Neuronal stem cell (in vitro differentiated cells): Measurements from ENCODE around the gene KCNQ1.

Source experiments
- DNase-seq: peaks from one replicate; pipeline ENCODE4 v3.0.0-alpha.2; 2013; ENCODE audit warnings: low spot score
- H2AFZ ChIP-seq: one replicate; pipeline ENCODE4 v1.6.1; 2013; ENCODE audit warnings: mild to moderate bottlenecking, low read length, inconsistent platforms
- H2AK5ac ChIP-seq: 2 replicates; pipeline ENCODE4 v1.6.1; 2013; ENCODE audit warnings: low read depth, mild to moderate bottlenecking, inconsistent platforms, low read length, moderate library complexity, mixed read lengths
- H2BK120ac ChIP-seq: 2 replicates; pipeline ENCODE4 v1.6.1; 2013; ENCODE audit warnings: low read depth, mild to moderate bottlenecking, inconsistent platforms, low read length, moderate library complexity, mixed read lengths
- H2BK12ac ChIP-seq: one replicate; pipeline ENCODE4 v1.6.1; 2013; ENCODE audit warnings: low read length, inconsistent platforms
- H2BK15ac ChIP-seq: 2 replicates; pipeline ENCODE4 v1.6.1; 2013; ENCODE audit warnings: mild to moderate bottlenecking, low read length, inconsistent platforms, mixed read lengths
- H2BK5ac ChIP-seq: one replicate; pipeline ENCODE4 v1.6.1; 2013; ENCODE audit warnings: inconsistent platforms, mild to moderate bottlenecking, low read length, moderate library complexity
- H3K14ac ChIP-seq: one replicate; pipeline ENCODE4 v1.6.1; 2013; ENCODE audit warnings: low read length, inconsistent platforms
- H3K18ac ChIP-seq: 2 replicates; pipeline ENCODE4 v1.6.1; 2013; ENCODE audit warnings: low read length, inconsistent platforms
- H3K23ac ChIP-seq: 2 replicates; pipeline ENCODE4 v1.6.1; 2013; ENCODE audit warnings: low read depth, mild to moderate bottlenecking, mixed read lengths, low read length, inconsistent platforms; ENCODE audit not compliant: poor library complexity
- H3K27ac ChIP-seq: replicated peaks from 3 replicates; pipeline ENCODE4 v1.5.1; 2013; ENCODE audit warnings: low read length, inconsistent platforms
- H3K27me3 ChIP-seq, 3 experiments: 2 replicates each; pipeline ENCODE4 v1.6.1; 2013; ENCODE audit warnings: low read length in 3 of 3, mild to moderate bottlenecking in 2 of 3, inconsistent platforms in 1 of 3, low read depth in 1 of 3, mixed read lengths in 1 of 3, moderate library complexity in 1 of 3; ENCODE audit not compliant: control insufficient read depth in 3 of 3, insufficient read depth in 3 of 3
- H3K36me3 ChIP-seq, 2 donors: replicated peaks in 1 of 2; 2 replicates each; pipeline ENCODE4 v1.6.1; 2013; ENCODE audit warnings: low read length in 2 of 2; ENCODE audit not compliant: control insufficient read depth in 2 of 2, insufficient read depth in 2 of 2
- H3K4ac ChIP-seq: 2 replicates; pipeline ENCODE4 v1.6.1; 2013; ENCODE audit warnings: inconsistent platforms, mild to moderate bottlenecking, low read length, moderate library complexity
- H3K4me1 ChIP-seq, 2 donors: 1 replicate in 1 of 2; 2 replicates in 1 of 2; pipeline ENCODE4 v1.6.1; 2013; ENCODE audit warnings: low read length in 2 of 2, low read depth in 1 of 2; ENCODE audit not compliant: control insufficient read depth in 2 of 2, insufficient read depth in 1 of 2
- H3K4me2 ChIP-seq: one replicate; pipeline ENCODE4 v1.6.1; 2013; ENCODE audit warnings: mild to moderate bottlenecking, low read length, inconsistent platforms; ENCODE audit not compliant: insufficient read depth, poor library complexity, severe bottlenecking
- H3K4me3 ChIP-seq, 2 donors: 2 replicates each; pipeline ENCODE4 v1.5.1; 2013; ENCODE audit warnings: low read length in 2 of 2, mild to moderate bottlenecking in 2 of 2, inconsistent platforms in 1 of 2, moderate library complexity in 1 of 2
- H3K79me1 ChIP-seq: one replicate; pipeline ENCODE4 v1.6.1; 2013; ENCODE audit warnings: low read depth, mild to moderate bottlenecking, inconsistent platforms, low read length, moderate library complexity
- H3K9ac ChIP-seq: one replicate; pipeline ENCODE4 v1.6.1; 2013; ENCODE audit warnings: mild to moderate bottlenecking, low read depth, low read length, inconsistent platforms; ENCODE audit not compliant: poor library complexity
- H3K9me3 ChIP-seq, 2 donors: replicated peaks in 1 of 2; 2 replicates each; pipeline versions ENCODE3 to v1.6.1; 2013; ENCODE audit warnings: low read length in 2 of 2, mild to moderate bottlenecking in 2 of 2, inconsistent platforms in 1 of 2, low read depth in 1 of 2, mixed read lengths in 1 of 2, moderate library complexity in 1 of 2; ENCODE audit not compliant: control insufficient read depth in 2 of 2, insufficient read depth in 1 of 2
- H4K8ac ChIP-seq: one replicate; pipeline ENCODE4 v1.6.1; 2013; ENCODE audit warnings: low read depth, mild to moderate bottlenecking, inconsistent platforms, low read length, moderate library complexity
- H4K91ac ChIP-seq: one replicate; pipeline ENCODE4 v1.6.1; 2013; ENCODE audit warnings: low read length, low read depth, mild to moderate bottlenecking, inconsistent platforms; ENCODE audit not compliant: poor library complexity
- WGBS, 2 donors: extraction: QIAGEN DNeasy Blood & Tissue Kit; methylation state at CpG; one replicate each; pipeline ENCODE4 v1.1.7; 2013; ENCODE audit warnings: missing lambda C conversion rate in 2 of 2, mixed read lengths in 1 of 2; ENCODE audit not compliant: insufficient read length in 2 of 2, insufficient replicate concordance in 1 of 2; ENCODE audit errors: extremely low coverage in 2 of 2; 5-methylcytosine and 5-hydroxymethylcytosine counted together

Gene KCNQ1

DNA sequence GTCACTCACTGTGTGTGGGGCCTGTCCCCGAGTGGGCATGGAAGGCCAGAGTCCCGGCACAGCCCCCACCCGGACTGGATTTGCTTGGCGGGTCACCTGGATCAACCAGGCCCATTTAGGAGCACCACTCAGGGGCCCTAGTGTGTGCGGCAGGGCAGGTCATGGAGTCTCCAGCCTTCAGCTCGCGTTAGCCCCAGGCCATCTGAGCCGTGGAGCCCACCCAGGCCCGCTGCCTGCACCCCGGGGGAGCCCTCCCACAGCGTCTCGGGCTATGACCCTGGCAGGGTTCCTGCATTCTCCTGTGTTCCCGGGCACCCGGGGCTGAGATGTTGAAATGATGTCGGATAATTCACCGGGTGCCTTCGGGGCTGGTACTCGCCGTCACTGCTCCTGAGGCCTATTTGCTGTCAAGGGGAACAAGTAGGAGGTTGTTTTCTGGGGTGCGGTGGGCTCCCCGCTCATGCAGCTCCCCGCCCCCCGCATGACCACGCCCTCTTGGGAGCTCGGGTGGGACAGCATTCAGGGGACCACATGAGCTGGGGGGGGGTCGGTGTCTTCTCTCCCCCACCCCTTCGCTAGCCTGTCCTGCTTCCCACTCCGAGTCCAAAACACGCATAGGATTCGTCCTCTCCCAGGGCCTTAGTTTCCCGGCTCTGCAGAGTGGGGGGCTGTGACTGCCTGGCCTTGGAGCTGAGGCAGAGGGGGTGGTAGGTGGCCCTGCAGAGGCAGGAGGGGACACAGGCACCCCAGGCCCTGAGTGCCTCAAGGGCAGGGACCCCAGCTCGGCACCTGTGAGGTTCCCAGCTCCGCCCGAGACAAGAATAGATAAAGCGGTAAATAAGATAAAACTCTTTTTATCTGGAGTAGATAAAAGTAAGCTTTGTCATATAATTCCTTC is 77.2 kb downstream of the KCNQ1 start:
- no peak overlapping the region for H3K4me3 ChIP-seq
- no peak overlapping the region for H2AFZ ChIP-seq
- no peak overlapping the region for H2BK120ac ChIP-seq
- H2AK5ac ChIP-seq, result peak overlapping the region; percentile 15
- H3K36me3 ChIP-seq, result no peaks in the 10 kb centered on the region
- no peak overlapping the region for H4K8ac ChIP-seq
- peak overlapping the region; percentile 39 for H2BK15ac ChIP-seq
- H3K23ac ChIP-seq, result no peak overlapping the region
- no peak overlapping the region for H2BK12ac ChIP-seq
- WGBS, 2 donors, result no CpG with 5 or more reads among the region's 35 CpGs
- DNase-seq, result no peak
- no peak overlapping the region for H3K4ac ChIP-seq
- no peaks in the 10 kb centered on the region for H3K4me1 ChIP-seq
- H2BK5ac ChIP-seq, result no peak overlapping the region
- H3K27me3 ChIP-seq, result peaks cover 0 to 19% (median 2%) of the 10 kb centered on the region in 3 experiments
- no peak overlapping the region for H3K9ac ChIP-seq
- H3K18ac ChIP-seq, result no peak overlapping the region
- no peak overlapping the region for H3K4me2 ChIP-seq
- H4K91ac ChIP-seq, result no peak overlapping the region
- H3K14ac ChIP-seq, result no peak overlapping the region
- no peaks in the 10 kb centered on the region for H3K9me3 ChIP-seq
- no peak overlapping the region for H3K27ac ChIP-seq
- no peaks in the 10 kb centered on the region for H3K79me1 ChIP-seq

DNA sequence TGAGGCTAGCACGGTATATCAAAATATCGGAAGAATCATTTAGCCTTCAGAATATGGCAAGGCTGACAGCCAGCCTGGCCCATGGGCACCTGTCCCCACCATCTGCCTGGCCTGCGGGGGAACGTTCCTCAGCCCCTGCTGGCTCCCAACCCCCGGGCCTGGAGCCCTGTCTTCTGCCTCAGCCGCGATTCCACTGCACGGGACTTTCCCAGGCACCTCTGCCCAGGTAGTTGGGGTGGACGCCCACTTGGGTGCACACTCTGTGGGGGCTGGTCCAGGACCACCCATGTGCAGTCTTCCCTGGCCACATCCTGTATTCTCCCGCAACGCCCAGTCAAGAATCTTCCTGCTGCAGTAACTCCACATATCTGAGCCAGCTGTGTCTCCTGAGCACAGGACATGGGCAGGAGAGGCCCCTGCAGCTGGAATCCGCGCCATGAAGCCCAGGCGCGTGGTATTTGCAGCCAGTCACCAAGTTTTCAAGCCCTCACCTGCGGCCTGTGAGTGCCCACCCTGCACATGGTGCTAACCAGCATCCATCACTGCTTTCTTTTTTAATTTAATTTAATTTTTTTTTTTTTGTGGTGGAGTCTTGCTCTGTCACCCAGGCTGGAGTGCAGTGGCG is 77.9 kb downstream of the KCNQ1 start:
- Histone ChIP-seq H3K4ac (no peak overlapping the region), H4K91ac (no peak overlapping the region), H2BK15ac (no peak overlapping the region), H3K79me1 (no peaks in the 10 kb centered on the region), H3K14ac (no peak overlapping the region), H3K4me1 (no peaks in the 10 kb centered on the region), H3K9me3 (no peaks in the 10 kb centered on the region), H3K9ac (no peak overlapping the region), H2BK12ac (no peak overlapping the region), H2BK120ac (no peak overlapping the region), H3K4me2 (no peak overlapping the region), H2AFZ (no peak overlapping the region), H4K8ac (no peak overlapping the region), H3K27me3 (peaks cover 0 to 19% (median 2%) of the 10 kb centered on the region in 3 experiments), H3K27ac (no peak overlapping the region), H3K18ac (peak overlapping the region; percentile 65), H3K23ac (peak overlapping the region; percentile 63), H3K4me3 (no peak overlapping the region), H2BK5ac (no peak overlapping the region), H3K36me3 (no peaks in the 10 kb centered on the region), H2AK5ac (no peak overlapping the region)
- WGBS, 2 donors, result no CpG with 5 or more reads among the region's 17 CpGs
- DNase-seq, result no peak

DNA sequence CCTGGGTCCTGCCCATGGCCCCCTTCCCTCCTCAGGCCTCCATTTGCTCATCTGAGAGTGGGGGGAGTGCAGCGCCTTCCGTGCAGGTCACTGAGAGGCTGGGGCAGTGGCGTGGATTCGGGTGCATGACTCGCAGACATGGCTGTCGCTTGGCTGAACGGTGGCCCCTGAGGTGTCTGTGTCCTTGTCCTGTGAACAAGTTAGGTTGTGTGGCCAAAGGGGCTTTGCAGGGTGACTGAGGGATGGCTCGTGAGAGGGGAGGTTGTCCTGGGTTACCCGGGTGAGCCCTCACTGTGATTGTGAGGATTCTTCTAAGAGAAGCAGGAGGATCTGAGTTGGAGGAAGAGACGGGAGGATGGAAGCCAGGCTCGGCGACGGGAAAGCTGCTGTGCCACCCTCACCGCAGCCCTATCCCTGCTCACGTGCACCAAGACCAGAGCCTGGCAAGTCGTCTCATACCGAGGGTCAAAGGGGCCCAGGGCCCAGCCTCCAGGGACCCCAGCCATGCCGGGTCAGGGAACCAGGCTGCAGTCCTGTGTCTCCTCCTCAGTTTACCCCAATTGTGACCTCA is 79.1 kb downstream of the KCNQ1 start:
- Histone ChIP-seq H3K4me2 (no peak overlapping the region), H2BK15ac (peak overlapping the region; percentile 55), H4K91ac (no peak overlapping the region), H3K14ac (peak overlapping the region; percentile 44), H3K36me3 (no peaks in the 10 kb centered on the region), H3K18ac (peak overlapping the region; percentile 65), H2AFZ (no peak overlapping the region), H3K4me1 (no peaks in the 10 kb centered on the region), H3K79me1 (no peaks in the 10 kb centered on the region), H2BK5ac (peak overlapping the region; percentile 66), H3K4me3 (no peak overlapping the region), H2BK12ac (no peak overlapping the region), H3K9me3 (no peaks in the 10 kb centered on the region), H4K8ac (no peak overlapping the region), H2BK120ac (no peak overlapping the region), H3K27me3 (peaks cover 0 to 23% (median 3%) of the 10 kb centered on the region in 3 experiments), H2AK5ac (peak overlapping the region; percentile 81), H3K23ac (peak overlapping the region; percentile 52), H3K27ac (no peak overlapping the region), H3K9ac (peak overlapping the region; percentile 21), H3K4ac (no peak overlapping the region)
- DNase-seq, result no peak
- WGBS, 2 donors, result no CpG with 5 or more reads among the region's 18 CpGs
